GM12878 (cell line): ENCODE results near the gene SMTNL2. TPM values are rescaled to one million over a fixed set of nuclear protein-coding genes. Genes with fewer than 3 reads are reported as not detected.

Experiments used
- ATAC-seq: fragments of 200-7000 bp; cut with Tn5 transposase; 3 replicates; pipeline ENCODE4 v1.9.1; 2020; ENCODE audit warnings: mild to moderate bottlenecking, moderate library complexity
- BruUV-seq: library from RNA; stranded (reverse); fragments of 400-500 nt; replicated peaks from 2 replicates; lab custom pipeline; 2021; lab: Mats Ljungman, UMichigan
- CTCF ChIA-PET: fragments of 300-600 bp; sonication (Branson Sonifier 250); formaldehyde crosslinking; extraction: SDS; loops from one replicate; lab custom pipeline; 2021; ENCODE audit warnings: inconsistent platforms; lab: Yijun Ruan, JAX
- POLR2A ChIA-PET: fragments of 350-600 bp; formaldehyde crosslinking; extraction: SDS; loops from one replicate; lab custom pipeline; 2021; ENCODE audit warnings: inconsistent platforms; lab: Charles Lee
- RAD21 ChIA-PET: fragments of 300-600 bp; sonication (Branson Sonifier 250); formaldehyde crosslinking; loops from one replicate; lab custom pipeline; 2023; ENCODE audit warnings: antibody characterized with exemption; ENCODE audit not compliant: unreplicated experiment; lab: Charles Lee
- SMC1A ChIA-PET: fragments of 300-600 bp; sonication (Branson Sonifier 250); formaldehyde crosslinking; loops from one replicate; lab custom pipeline; 2023; ENCODE audit not compliant: unreplicated experiment, uncharacterized antibody; lab: Charles Lee
- DNase-seq: peaks from one replicate; pipeline ENCODE4 v3.0.0-alpha.2; 2011; ENCODE audit warnings: low read depth, low spot score
- FAIRE-seq: peaks from 3 replicates; lab custom pipeline; 2011; peaks lifted over from hg19 to GRCh38; lab: Jason Lieb, UNC
- H2AFZ ChIP-seq: 2 replicates; pipeline ENCODE4 v1.6.0; 2011; ENCODE audit warnings: low read depth, low read length, control low read depth; ENCODE audit not compliant: control insufficient read depth
- H3K27ac ChIP-seq: 2 replicates; pipeline ENCODE4 v1.5.1; 2011; ENCODE audit warnings: control low read depth; ENCODE audit not compliant: control insufficient read depth, insufficient read depth
- H3K27me3 ChIP-seq, 2 experiments: replicated peaks in 1 of 2; 2 replicates each; pipeline versions ENCODE4 v1.6.0 to v1.6.1; 2011; ENCODE audit warnings: low read length in 1 of 2; ENCODE audit not compliant: control insufficient read depth in 2 of 2, insufficient read depth in 2 of 2
- H3K36me3 ChIP-seq, 2 experiments: 2 replicates each; pipeline ENCODE4 v1.5.1; 2011; ENCODE audit warnings: low read length in 1 of 2; ENCODE audit not compliant: control insufficient read depth in 2 of 2, insufficient read depth in 2 of 2
- H3K4me1 ChIP-seq: 2 replicates; pipeline ENCODE4 v1.6.1; 2011; ENCODE audit warnings: mild to moderate bottlenecking, low read length, moderate library complexity, mixed read lengths; ENCODE audit not compliant: control insufficient read depth, insufficient read depth
- H3K4me2 ChIP-seq: 2 replicates; pipeline ENCODE4 v1.6.0; 2011; ENCODE audit warnings: control low read depth; ENCODE audit not compliant: control insufficient read depth, insufficient read depth
- H3K4me3 ChIP-seq: fragments of 200-600 bp; sonication (generic); 2 replicates; pipeline ENCODE4 v1.5.1; 2016
- H3K79me2 ChIP-seq: 2 replicates; pipeline ENCODE4 v1.6.0; 2011; ENCODE audit warnings: low read length; ENCODE audit not compliant: control insufficient read depth, insufficient read depth
- H3K9ac ChIP-seq: 2 replicates; pipeline ENCODE4 v1.8.0; 2011; ENCODE audit warnings: low read length, control low read depth, mixed read lengths; ENCODE audit not compliant: control insufficient read depth, insufficient read depth
- H3K9me3 ChIP-seq: replicated peaks from 3 replicates; pipeline ENCODE4 v1.5.1; 2011; ENCODE audit warnings: mild to moderate bottlenecking, low read length; ENCODE audit not compliant: control insufficient read depth, insufficient read depth
- H4K20me1 ChIP-seq: 2 replicates; pipeline ENCODE4 v1.6.0; 2011; ENCODE audit not compliant: control insufficient read depth, insufficient read depth
- BCL11A ChIP-seq: IDR thresholded peaks from 2 replicates; pipeline ENCODE4 v1.6.1; 2011; ENCODE audit warnings: low read depth, low read length
- CREM ChIP-seq: IDR thresholded peaks from 2 replicates; pipeline ENCODE4 v1.6.1; 2014; ENCODE audit warnings: antibody characterized with exemption, low read depth
- CUX1 ChIP-seq: IDR thresholded peaks from 2 replicates; pipeline ENCODE4 v1.6.1; 2012; ENCODE audit warnings: improper control_type of control experiment, low read depth, low read length; ENCODE audit not compliant: insufficient replicate concordance
- EED ChIP-seq: sonication (generic); IDR thresholded peaks from 2 replicates; pipeline ENCODE4 v1.6.1; 2016; ENCODE audit warnings: antibody characterized with exemption, low read depth
- FOXK2 ChIP-seq: fragments of 450-650 bp; IDR thresholded peaks from 2 replicates; pipeline ENCODE4 v1.6.1; 2017; ENCODE audit warnings: mild to moderate bottlenecking, moderate library complexity
- GATAD2B ChIP-seq: fragments of 450-650 bp; conservative IDR thresholded peaks from 2 replicates; pipeline ENCODE4 v1.6.1; 2017; ENCODE audit warnings: low read depth, mild to moderate bottlenecking, moderate library complexity
- MTA2 ChIP-seq: fragments of 450-650 bp; IDR thresholded peaks from 2 replicates; pipeline ENCODE4 v1.6.1; 2016; ENCODE audit warnings: low read depth, mild to moderate bottlenecking, moderate library complexity
- NBN ChIP-seq: fragments of 450-650 bp; IDR thresholded peaks from 2 replicates; pipeline ENCODE4 v1.6.1; 2016
- POU2F2 ChIP-seq: IDR thresholded peaks from 3 replicates; pipeline ENCODE4 v1.6.1; 2011; ENCODE audit warnings: low read depth, mild to moderate bottlenecking, low read length, borderline replicate concordance
- SIN3A ChIP-seq: IDR thresholded peaks from 2 replicates; pipeline ENCODE4 v1.6.1; 2012; ENCODE audit warnings: low read depth, low read length, improper control_type of control experiment
- SMAD5 ChIP-seq: IDR thresholded peaks from 2 replicates; pipeline ENCODE4 v1.6.1; 2016; ENCODE audit warnings: antibody characterized with exemption, low read depth
- SMARCA5 ChIP-seq: fragments of 450-650 bp; IDR thresholded peaks from 2 replicates; pipeline ENCODE4 v1.6.1; 2017; ENCODE audit warnings: mild to moderate bottlenecking
- TCF12 ChIP-seq: IDR thresholded peaks from 2 replicates; pipeline ENCODE4 v1.6.1; 2011; ENCODE audit warnings: low read depth, mild to moderate bottlenecking, low read length
- ZBTB4 ChIP-seq: fragments of 450-650 bp; formaldehyde crosslinking; IDR thresholded peaks from 2 replicates; pipeline ENCODE4 v1.4.0; 2022; ENCODE audit warnings: mild to moderate bottlenecking, moderate library complexity
- ZNF384 ChIP-seq: IDR thresholded peaks from 2 replicates; pipeline ENCODE4 v1.6.1; 2012; ENCODE audit warnings: low read depth, mild to moderate bottlenecking, low read length, improper control_type of control experiment, borderline replicate concordance
- WGBS: methylation state at CpG from one replicate; pipeline ENCODE4 v1.1.6; 2016; ENCODE audit warnings: low lambda C conversion rate; ENCODE audit not compliant: insufficient replicate concordance, insufficient coverage; ENCODE audit errors: missing lambda C conversion rate; 5-methylcytosine and 5-hydroxymethylcytosine counted together
- in situ Hi-C: fragments of 300-500 bp; cut with MboI; formaldehyde crosslinking; loops from 9 replicates; pipeline ENCODE4 v1.14.3; 2018; ENCODE audit warnings: mixed read lengths
- intact Hi-C: fragments of 100-400 bp; cut with micrococcal nuclease; formaldehyde crosslinking; loops from one replicate; pipeline ENCODE4 v1.14.2; 2022; ENCODE audit not compliant: unreplicated experiment
- polyA plus RNA-seq, 11 experiments: library from polyadenylated mRNA; depleted of rRNA in 4 of 11; unstranded in 6 of 11; stranded (reverse) in 5 of 11; fragments of >200 nt; fragmentation: Nextera tagmentation in 4 of 11; fragmentation: Illumina TruSeq in 1 of 11; extraction: Ambion mirVana in 4 of 11; extraction: Trizol in 1 of 11; gene quantifications; 1 replicate in 1 of 11; 2 replicates in 10 of 11; pipeline versions ENCODE4 v1.2.1 to v1.2.3, GENCODE V29; 2011 to 2016; ENCODE audit warnings: inconsistent platforms in 2 of 11, missing spikeins in 2 of 11, low read depth in 1 of 11
- total RNA-seq, 4 experiments: library from RNA; depleted of rRNA in 3 of 4; stranded (reverse); fragments of >200 nt in 3 of 4; fragmentation: Illumina TruSeq in 1 of 4; extraction: Trizol in 1 of 4; gene quantifications; 2 replicates each; pipeline versions ENCODE4 v1.2.1 to v1.2.3, GENCODE V29; 2013 to 2021

The SMTNL2 gene
- total and polyA plus RNA-seq, 10 of the 15 experiments (the other 5 are each of a cell fraction or from before 2014, with no cell fraction given): not detected

GRCh38 chr17:4635823-4636375 lies 51.6 kb downstream of the SMTNL2 start (continued):
- TF ChIP-seq TCF12 (peak; percentile 61; the same call in 1 of the 2 replicates), MTA2 (0 out of 2 replicates have a peak, but pooled peaks have one; percentile 22), EED (peak; percentile 93)

- H3K9ac ChIP-seq: no peak overlapping the region
- peaks cover 6 to 7% of the 10 kb centered on the region in 2 experiments; a peak in 3 of 4 replicates for H3K27me3 ChIP-seq
- 26% methylated on average over 12 of the region's 12 CpGs for WGBS
- no peaks in the 10 kb centered on the region for H3K9me3 ChIP-seq
- H3K36me3 ChIP-seq: no peaks in the 10 kb centered on the region
- in situ Hi-C loops (no loop called here), intact Hi-C loops (no loop called here)
- peaks cover 22% of the 10 kb centered on the region for H3K4me1 ChIP-seq
- RAD21 ChIA-PET: interaction anchor here (0.9 to 1.4 kb wide), 2 partner anchors 11 to 70 kb away, joined by 4 read pairs; no protein-coding TSS in a partner anchor
- no peak for ATAC-seq
- peak overlapping the region; percentile 19 for H3K4me2 ChIP-seq
- SMC1A ChIA-PET: interaction anchor here (1.2 to 1.3 kb wide), 2 partner anchors 10 to 266 kb away, joined by 4 to 5 read pairs; partner anchors contain the start of gene CHRNE
- no peak for DNase-seq
- TF ChIP-seq CUX1 (no peak), SMAD5 (no peak), NBN (no peak), ZNF384 (no peak), GATAD2B (no peak), SMARCA5 (no peak), BCL11A (no peak), SIN3A (no peak), ZBTB4 (CRISPR knock-in tag) (no peak), POU2F2 (no peak), CREM (no peak), FOXK2 (no peak)
- POLR2A ChIA-PET: interaction anchor here (0.6 kb wide), 1 partner anchor 1899 kb away, joined by 4 read pairs; no protein-coding TSS in a partner anchor
- no peak overlapping the region for H3K27ac ChIP-seq
- FAIRE-seq: no peak
- no TSS peak for BruUV-seq
- no peaks in the 10 kb centered on the region for H3K79me2 ChIP-seq
- no peak overlapping the region for H2AFZ ChIP-seq
- CTCF ChIA-PET: interaction anchor here (0.9 to 2.5 kb wide), 4 partner anchors 10 to 111 kb away, joined by 3 to 15 read pairs (median 7); no protein-coding TSS in a partner anchor
- no peaks in the 10 kb centered on the region for H4K20me1 ChIP-seq
- H3K4me3 ChIP-seq: no peak overlapping the region
Measured at GRCh38 chr17:4636474-4637100, 52.3 kb downstream of the SMTNL2 start.
